Naive thymus-derived CD4-positive, alpha-beta T cell (primary cell): ENCODE results near the gene RRAS. TPM values are rescaled to one million over a fixed set of nuclear protein-coding genes. Genes with fewer than 3 reads are reported as not detected.

ENCODE experiments used
- ATAC-seq: fragments of 150-1000 bp; cut with Tn5 transposase; 2 replicates; pipeline ENCODE4 v1.10.0; 2021; ENCODE audit warnings: mild to moderate bottlenecking, moderate library complexity
- CTCF ChIA-PET: fragments of 350-600 bp; sonication (Branson Sonifier 250); formaldehyde crosslinking; loops from one replicate; lab custom pipeline; 2021; ENCODE audit warnings: antibody characterized with exemption; lab: Charles Lee
- POLR2A ChIA-PET: fragments of 350-600 bp; sonication (Branson Sonifier 250); formaldehyde crosslinking; loops from one replicate; lab custom pipeline; 2021; ENCODE audit warnings: antibody characterized with exemption, inconsistent platforms; lab: Charles Lee
- DNase-seq, 9 donors: peaks; one replicate each; pipeline versions ENCODE4 v3.0.0 to v3.0.0-alpha.2; 2020 to 2022; ENCODE audit warnings: mixed read lengths in 1 of 9
- H3K27ac ChIP-seq: one replicate; pipeline ENCODE4 v1.7.0; 2013; ENCODE audit warnings: mild to moderate bottlenecking, low read depth, low read length, moderate library complexity
- H3K27me3 ChIP-seq, 2 donors: one replicate each; pipeline ENCODE4 v1.7.0; 2013; ENCODE audit warnings: low read length in 2 of 2, mild to moderate bottlenecking in 2 of 2, moderate library complexity in 2 of 2; ENCODE audit not compliant: control insufficient read depth in 2 of 2, insufficient read depth in 2 of 2
- H3K36me3 ChIP-seq, 3 experiments: 1 replicate in 2 of 3; 2 replicates in 1 of 3; pipeline ENCODE4 v1.7.0; 2013; ENCODE audit warnings: low read length in 3 of 3, mild to moderate bottlenecking in 3 of 3, moderate library complexity in 1 of 3; ENCODE audit not compliant: insufficient read depth in 3 of 3, control insufficient read depth in 2 of 3
- H3K4me1 ChIP-seq, 2 donors: one replicate each; pipeline ENCODE4 v1.7.0; 2013; ENCODE audit warnings: low read length in 2 of 2, mild to moderate bottlenecking in 2 of 2, moderate library complexity in 1 of 2; ENCODE audit not compliant: control insufficient read depth in 2 of 2, insufficient read depth in 2 of 2
- H3K4me3 ChIP-seq: 2 replicates; pipeline ENCODE4 v1.7.0; 2013; ENCODE audit warnings: mild to moderate bottlenecking, low read length
- H3K9me3 ChIP-seq, 3 experiments: 1 replicate in 2 of 3; 2 replicates in 1 of 3; pipeline ENCODE4 v1.7.0; 2013; ENCODE audit warnings: low read length in 3 of 3; ENCODE audit not compliant: control insufficient read depth in 2 of 3
- H3K27ac Mint-ChIP-seq, 9 donors: one replicate each; pipeline ENCODE4 v1.8.0; 2020 to 2022; ENCODE audit warnings: mixed read lengths in 9 of 9, mild to moderate bottlenecking in 8 of 9, moderate library complexity in 5 of 9, inconsistent platforms in 2 of 9
- H3K27me3 Mint-ChIP-seq, 5 donors: one replicate each; pipeline ENCODE4 v1.8.0; 2021 to 2022; ENCODE audit warnings: mixed read lengths in 5 of 5, mild to moderate bottlenecking in 1 of 5
- H3K36me3 Mint-ChIP-seq, 5 donors: one replicate each; pipeline ENCODE4 v1.8.0; 2020 to 2022; ENCODE audit warnings: mixed read lengths in 5 of 5, mild to moderate bottlenecking in 3 of 5, inconsistent platforms in 1 of 5
- H3K4me1 Mint-ChIP-seq, 7 donors: one replicate each; pipeline ENCODE4 v1.8.0; 2020 to 2022; ENCODE audit warnings: mixed read lengths in 7 of 7, mild to moderate bottlenecking in 3 of 7, inconsistent platforms in 1 of 7
- H3K4me3 Mint-ChIP-seq, 10 donors: one replicate each; pipeline ENCODE4 v1.8.0; 2020 to 2022; ENCODE audit warnings: mild to moderate bottlenecking in 10 of 10, mixed read lengths in 10 of 10, moderate library complexity in 6 of 10, inconsistent platforms in 2 of 10
- H3K9me3 Mint-ChIP-seq, 11 donors: one replicate each; pipeline ENCODE4 v1.8.0; 2020 to 2022; ENCODE audit warnings: mixed read lengths in 11 of 11, mild to moderate bottlenecking in 4 of 11, inconsistent platforms in 1 of 11, moderate library complexity in 1 of 11
- intact Hi-C, 2 donors: fragments of 100-400 bp; cut with micrococcal nuclease; formaldehyde crosslinking; loops; one replicate each; pipeline ENCODE4 v1.15.1; 2023
- polyA plus RNA-seq, 2 donors: library from polyadenylated mRNA; unstranded; fragments of 300-500 nt; fragmentation: Illumina TruSeq; gene quantifications; one replicate each; pipeline ENCODE4 v1.2.3, GENCODE V29; 2021
- total RNA-seq, 6 experiments: library from RNA in 5 of 6; stranded (reverse) in 5 of 6; gene quantifications; 1 replicate in 5 of 6; 2 replicates in 1 of 6; pipeline ENCODE4 v1.2.3 and lab custom pipeline; 2021 to 2026

RRAS gene
- total and polyA plus RNA-seq, 7 experiments from 2014 or later = 11.0 to 37.0 (median 13.9) TPM

- no peak overlapping the region for H3K4me3 ChIP-seq
Observed at GRCh38 chr19:49645995-49646394, 6.1 kb upstream of the RRAS start.

GRCh38 chr19:49645592-49645991 lies 5.6 kb upstream of the RRAS start:
- POLR2A ChIA-PET = interaction anchor here (1.2 to 11.1 kb wide), 2 partner anchors 17 to 55 kb away, joined by 4 to 187 read pairs; partner anchors contain the start of genes BCL2L12, IRF3 and PRR12
- Mint-ChIP-seq H3K4me1 (peaks cover 35 to 46% (median 43%) of the 10 kb centered on the region in 7 donors), H3K36me3 (peaks cover 0 to 14% (median 0%) of the 10 kb centered on the region in 5 donors), H3K9me3 (no peaks in the 10 kb centered on the region), H3K27ac (peak overlapping the region in 2 of 9 donors; percentile 25 to 67), H3K27me3 (peaks cover 0 to 2% (median 0%) of the 10 kb centered on the region in 5 donors), H3K4me3 (no peak overlapping the region)
- DNase-seq (no peak), ATAC-seq (no peak)
- intact Hi-C loops = loop anchor here in 1 of 2 donors (10.0 kb wide), 1 partner anchor 1031 kb away; the partner anchor contains the start of genes FAM83E, RPL18 and SPHK2
- peaks cover 0 to 56% (median 0%) of the 10 kb centered on the region in 3 experiments for H3K36me3 ChIP-seq
- H3K9me3 ChIP-seq = no peaks in the 10 kb centered on the region
- CTCF ChIA-PET = no interaction called here
- H3K27me3 ChIP-seq = no peaks in the 10 kb centered on the region
- H3K27ac ChIP-seq = no peak overlapping the region
- no peak overlapping the region for H3K4me3 ChIP-seq
- H3K4me1 ChIP-seq = peaks cover 18 to 21% of the 10 kb centered on the region in 2 donors

More at GRCh38 chr19:49645995-49646394, 6.1 kb upstream of the RRAS start:
- Mint-ChIP-seq H3K4me3 (peak overlapping the region in 1 of 10 donors; percentile 34), H3K9me3 (no peaks in the 10 kb centered on the region), H3K27ac (peak overlapping the region in 1 of 9 donors; percentile 75), H3K4me1 (peaks cover 31 to 42% (median 40%) of the 10 kb centered on the region in 7 donors), H3K36me3 (peaks cover 0 to 14% (median 0%) of the 10 kb centered on the region in 5 donors), H3K27me3 (peaks cover 0 to 2% (median 0%) of the 10 kb centered on the region in 5 donors)
- no peak overlapping the region for H3K27ac ChIP-seq
- POLR2A ChIA-PET = interaction anchor here (1.2 to 11.1 kb wide), 2 partner anchors 16 to 55 kb away, joined by 4 to 187 read pairs; partner anchors contain the start of genes BCL2L12, IRF3 and PRR12
- peaks cover 0 to 58% (median 0%) of the 10 kb centered on the region in 3 experiments for H3K36me3 ChIP-seq
- H3K9me3 ChIP-seq = no peaks in the 10 kb centered on the region
- DNase-seq (no peak), ATAC-seq (no peak)
- peaks cover 16 to 17% of the 10 kb centered on the region in 2 donors for H3K4me1 ChIP-seq
- intact Hi-C loops = loop anchor here in 1 of 2 donors (10.0 kb wide), 1 partner anchor 1031 kb away; the partner anchor contains the start of genes FAM83E, RPL18 and SPHK2
- CTCF ChIA-PET = no interaction called here
- H3K27me3 ChIP-seq = no peaks in the 10 kb centered on the region

- ChIA-PET CTCF (interaction anchor here (1.0 to 1.4 kb wide), 3 partner anchors 29 to 136 kb away, joined by 3 to 7 read pairs (median 5); no protein-coding TSS in a partner anchor), POLR2A (interaction anchor here (1.0 to 11.1 kb wide), 5 partner anchors 9 to 63 kb away, joined by 3 to 187 read pairs (median 4); partner anchors contain the start of genes BCL2L12, IRF3, NOSIP and PRMT1)
- intact Hi-C loops = loop anchor here (2.0 to 10.0 kb wide), 6 partner anchors 165 to 1176 kb away; partner anchors contain the start of genes C19orf73 (in 1 of the 2), CYTH2 (in 1 of the 2), DBP (in 1 of the 2) and FAM83E (in 1 of the 2)
- H3K27ac Mint-ChIP-seq = peak overlapping the region; percentile 34 to 99 (median 91)
- H3K4me3 Mint-ChIP-seq = peak overlapping the region; percentile 86 to 98 (median 92)
- peaks cover 0 to 5% (median 0%) of the 10 kb centered on the region in 5 donors for H3K27me3 Mint-ChIP-seq
- Histone ChIP-seq H3K4me3 (no peak overlapping the region), H3K36me3 (peaks cover 0 to 37% (median 0%) of the 10 kb centered on the region in 3 experiments), H3K9me3 (no peaks in the 10 kb centered on the region), H3K27me3 (no peaks in the 10 kb centered on the region), H3K27ac (peak overlapping the region; percentile 99), H3K4me1 (peaks cover 27 to 32% of the 10 kb centered on the region in 2 donors)
- peaks cover 0 to 9% (median 0%) of the 10 kb centered on the region in 5 donors for H3K36me3 Mint-ChIP-seq
- DNase-seq (no peak), ATAC-seq (no peak)
- peaks cover 50 to 66% (median 59%) of the 10 kb centered on the region in 7 donors for H3K4me1 Mint-ChIP-seq
- H3K9me3 Mint-ChIP-seq = no peaks in the 10 kb centered on the region
Observed at GRCh38 chr19:49643466-49643865, 3.5 kb upstream of the RRAS start.

- peaks cover 0 to 32% (median 0%) of the 10 kb centered on the region in 3 experiments for H3K36me3 ChIP-seq
- H3K4me1 ChIP-seq = peaks cover 27 to 40% of the 10 kb centered on the region in 2 donors
- H3K4me3 ChIP-seq = peak overlapping the region; percentile 66
- H3K27ac ChIP-seq = peak overlapping the region; percentile 99
- no peaks in the 10 kb centered on the region for H3K27me3 ChIP-seq
- peak overlapping the region; percentile 86 to 98 (median 92) for H3K4me3 Mint-ChIP-seq
- no peaks in the 10 kb centered on the region for H3K9me3 ChIP-seq
- CTCF ChIA-PET = interaction anchor here (0.6 to 1.4 kb wide), 3 partner anchors 30 to 1084 kb away, joined by 4 to 5 read pairs (median 5); no protein-coding TSS in a partner anchor
- peaks cover 0 to 6% (median 0%) of the 10 kb centered on the region in 5 donors for H3K27me3 Mint-ChIP-seq
- intact Hi-C loops = loop anchor here (1.0 to 10.0 kb wide), 7 partner anchors 23 to 1175 kb away; partner anchors contain the start of genes BCL2L12 (in 1 of the 2), C19orf73 (in 1 of the 2), CYTH2 (in 1 of the 2) and DBP (in 1 of the 2)
- ATAC-seq (no peak), DNase-seq (no peak)
- POLR2A ChIA-PET = interaction anchor here (0.5 to 11.1 kb wide), 17 partner anchors 8 to 506 kb away, joined by 3 to 187 read pairs (median 4); partner anchors contain the start of genes AP2A1, BCL2L12, CD37 and IRF3
- peak overlapping the region; percentile 91 to 99 (median 95) for H3K27ac Mint-ChIP-seq
- H3K9me3 Mint-ChIP-seq = no peaks in the 10 kb centered on the region
- peaks cover 59 to 75% (median 68%) of the 10 kb centered on the region in 7 donors for H3K4me1 Mint-ChIP-seq
- H3K36me3 Mint-ChIP-seq = peaks cover 0 to 9% (median 0%) of the 10 kb centered on the region in 5 donors
Observed at GRCh38 chr19:49642492-49643035, 2.6 kb upstream of the RRAS start.

DNA sequence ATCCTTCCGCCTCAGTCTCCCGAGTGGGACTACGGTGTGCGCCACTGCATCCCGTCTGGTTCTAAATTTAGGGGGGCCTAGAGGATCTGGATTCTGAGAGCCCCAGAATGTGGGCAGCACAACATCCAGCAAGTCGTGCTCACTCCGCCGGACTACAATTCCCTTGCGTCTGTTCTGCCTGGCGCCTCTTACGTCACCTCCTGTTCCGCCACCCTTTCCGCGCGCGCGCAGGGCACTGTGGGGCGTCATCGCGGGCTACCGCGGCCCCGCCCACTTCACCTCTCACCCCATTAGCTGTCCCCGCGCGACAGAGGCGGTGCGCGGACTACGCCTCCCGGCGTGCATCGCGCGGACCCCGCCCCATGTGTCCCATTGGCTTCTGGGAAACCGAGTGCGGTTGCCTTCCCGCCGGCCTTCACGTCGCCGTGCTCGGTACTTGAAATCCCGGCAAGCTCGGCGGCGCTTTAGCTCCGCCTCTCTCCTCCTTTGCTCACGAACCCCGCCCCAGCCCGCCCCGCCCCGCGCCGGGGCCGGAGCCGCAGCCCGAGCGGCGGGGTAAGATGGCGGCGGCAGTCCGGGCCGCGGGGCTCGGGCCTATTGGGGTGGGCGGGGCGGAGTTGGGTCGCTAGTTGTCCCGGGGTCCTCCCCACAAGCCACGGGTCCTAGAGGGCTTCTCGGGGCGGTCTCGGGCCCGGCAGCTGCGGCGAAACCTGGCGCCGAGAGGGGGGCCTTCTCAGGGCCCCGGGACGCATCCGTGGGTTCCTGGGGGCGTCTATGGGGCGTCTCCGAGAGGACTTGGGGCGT lies 1.9 kb upstream of the RRAS start, which contains the start of gene SCAF1:
SCAF1 (plus strand) TSS at position 522 of the 804 bp plus-strand sequence. CDS start 2,818 bp downstream, outside the sequence.
- CTCF ChIA-PET = interaction anchor here (0.6 to 1.4 kb wide), 2 partner anchors 36 to 1083 kb away, joined by 4 to 5 read pairs; no protein-coding TSS in a partner anchor
- POLR2A ChIA-PET = interaction anchor here (0.6 to 11.1 kb wide), 15 partner anchors 20 to 506 kb away, joined by 3 to 187 read pairs (median 5); partner anchors contain the start of genes AP2A1, BCL2L12, CD37 and IRF3
- Mint-ChIP-seq H3K9me3 (no peaks in the 10 kb centered on the region), H3K27ac (peak within 1 kb of the TSS; percentile 93 to 99 (median 99)), H3K27me3 (peaks cover 0 to 6% (median 0%) of the 10 kb centered on the region in 5 donors), H3K36me3 (peaks cover 0 to 6% (median 0%) of the 10 kb centered on the region in 5 donors), H3K4me3 (peak within 1 kb of the TSS; percentile 86 to 98 (median 93)), H3K4me1 (peaks cover 60 to 74% (median 69%) of the 10 kb centered on the region in 7 donors)
- intact Hi-C loops = loop anchor here (1.0 to 10.0 kb wide), 17 partner anchors 23 to 1471 kb away; partner anchors contain the start of genes GYS1 (in 2 of the 2), RPL13A (in 2 of the 2), RUVBL2 (in 2 of the 2) and ALDH16A1 (in 1 of the 2)
- Histone ChIP-seq H3K9me3 (no peaks in the 10 kb centered on the region), H3K4me3 (peak within 1 kb of the TSS; percentile 66), H3K4me1 (peaks cover 27 to 40% of the 10 kb centered on the region in 2 donors), H3K27me3 (no peaks in the 10 kb centered on the region), H3K27ac (peak within 1 kb of the TSS; percentile 99), H3K36me3 (peaks cover 0 to 26% (median 0%) of the 10 kb centered on the region in 3 experiments)
- ATAC-seq (peak; percentile 83), DNase-seq (peak; percentile 97 to 100 (median 100))
